HTERT RPE-1 (cell line): ENCODE data around the gene AK1.
"Not testable (repeated sequence)": the region's sequence is repeated elsewhere in the genome, so short reads cannot be mapped to it uniquely, and the experiment has no call there.

ENCODE experiments used
- in situ Hi-C: fragments of 300-500 bp; cut with MboI; formaldehyde crosslinking; loops from 4 replicates; pipeline ENCODE4 v1.14.3; 2020; ENCODE audit warnings: low sequenced_read_pairs

AK1 gene

DNA sequence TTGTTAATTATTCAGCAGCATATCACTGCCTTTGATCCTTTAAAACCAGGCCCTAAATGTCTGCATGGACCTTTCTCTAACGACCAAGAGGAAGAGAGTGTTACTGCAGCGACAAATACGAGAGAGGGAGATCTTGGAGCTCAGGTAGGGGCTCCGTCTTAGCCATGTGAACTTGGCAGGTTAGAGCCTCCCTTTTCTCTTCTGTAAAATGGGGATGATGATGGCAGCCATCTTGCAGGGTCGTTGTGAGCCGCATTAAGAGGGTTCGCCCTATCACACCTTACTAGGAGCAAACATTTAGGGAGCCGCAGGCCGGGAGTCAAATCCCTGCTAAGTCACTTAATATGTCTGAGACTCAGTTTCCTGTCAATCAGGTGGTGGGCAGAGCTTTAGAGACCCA lies 24.6 kb downstream of the AK1 start:
- in situ Hi-C loops = no loop called here

DNA sequence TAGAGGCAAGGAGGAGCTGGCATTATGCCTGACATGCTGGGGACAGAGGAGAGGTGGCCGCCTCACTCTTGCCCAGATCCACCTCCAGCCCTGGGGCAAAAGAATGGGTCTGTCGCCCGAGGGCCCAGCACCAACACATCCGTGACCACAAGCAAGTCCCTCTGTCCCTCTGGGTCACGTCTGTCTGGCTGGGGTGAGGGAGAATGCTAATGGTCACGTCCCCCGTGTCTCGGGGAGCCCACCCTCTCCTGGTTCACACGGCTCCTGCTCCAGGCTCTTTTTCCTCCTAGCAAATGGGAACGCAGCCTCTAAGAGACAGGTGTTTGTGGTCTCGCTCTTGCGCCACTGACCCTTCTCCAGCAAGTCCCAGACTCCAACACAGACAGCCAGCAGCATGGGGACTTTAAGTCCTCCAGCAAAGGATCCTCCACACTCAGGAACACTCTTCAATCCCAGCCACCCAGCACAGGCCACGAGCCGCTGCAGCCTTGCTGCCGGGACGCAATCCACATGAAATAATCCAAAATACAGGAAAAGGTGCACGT lies 27.1 kb downstream of the AK1 start:
- in situ Hi-C loops = no loop called here

DNA sequence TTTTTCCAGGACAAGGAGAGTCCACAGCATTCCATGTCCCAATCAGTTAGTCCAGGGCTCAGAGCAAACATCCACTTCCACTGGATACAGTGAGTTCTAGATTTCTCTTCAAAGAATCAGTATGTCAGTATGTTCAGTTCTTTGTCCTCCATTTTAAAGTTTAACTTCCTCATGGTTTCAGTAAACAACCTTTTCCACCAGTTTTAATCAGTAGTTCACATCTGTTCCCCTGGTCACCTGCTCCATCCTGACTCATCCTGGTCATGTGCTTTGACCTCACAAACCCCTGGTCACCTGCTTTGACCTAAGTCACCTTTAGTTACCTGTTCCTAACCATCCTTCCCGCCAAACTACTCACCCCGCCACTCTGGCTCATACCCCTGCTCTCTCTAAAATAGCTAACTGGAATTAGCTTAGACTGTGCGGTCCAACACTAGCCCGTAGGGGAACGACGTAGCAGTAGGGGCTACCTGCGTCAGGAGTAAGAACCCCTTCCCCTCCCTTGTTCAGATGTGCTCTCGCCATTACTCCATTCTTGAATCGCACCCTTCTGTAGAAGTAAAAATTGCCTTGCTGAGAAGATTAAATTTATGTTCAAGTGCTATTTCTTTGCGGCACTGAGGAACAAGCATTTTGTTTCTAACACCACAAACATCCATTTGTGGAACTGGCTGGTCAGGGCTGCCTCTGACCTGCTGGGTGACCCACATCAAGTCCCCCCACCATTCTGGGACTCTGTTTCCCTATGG lies 28.5 kb downstream of the AK1 start:
- in situ Hi-C loops = no loop called here

DNA sequence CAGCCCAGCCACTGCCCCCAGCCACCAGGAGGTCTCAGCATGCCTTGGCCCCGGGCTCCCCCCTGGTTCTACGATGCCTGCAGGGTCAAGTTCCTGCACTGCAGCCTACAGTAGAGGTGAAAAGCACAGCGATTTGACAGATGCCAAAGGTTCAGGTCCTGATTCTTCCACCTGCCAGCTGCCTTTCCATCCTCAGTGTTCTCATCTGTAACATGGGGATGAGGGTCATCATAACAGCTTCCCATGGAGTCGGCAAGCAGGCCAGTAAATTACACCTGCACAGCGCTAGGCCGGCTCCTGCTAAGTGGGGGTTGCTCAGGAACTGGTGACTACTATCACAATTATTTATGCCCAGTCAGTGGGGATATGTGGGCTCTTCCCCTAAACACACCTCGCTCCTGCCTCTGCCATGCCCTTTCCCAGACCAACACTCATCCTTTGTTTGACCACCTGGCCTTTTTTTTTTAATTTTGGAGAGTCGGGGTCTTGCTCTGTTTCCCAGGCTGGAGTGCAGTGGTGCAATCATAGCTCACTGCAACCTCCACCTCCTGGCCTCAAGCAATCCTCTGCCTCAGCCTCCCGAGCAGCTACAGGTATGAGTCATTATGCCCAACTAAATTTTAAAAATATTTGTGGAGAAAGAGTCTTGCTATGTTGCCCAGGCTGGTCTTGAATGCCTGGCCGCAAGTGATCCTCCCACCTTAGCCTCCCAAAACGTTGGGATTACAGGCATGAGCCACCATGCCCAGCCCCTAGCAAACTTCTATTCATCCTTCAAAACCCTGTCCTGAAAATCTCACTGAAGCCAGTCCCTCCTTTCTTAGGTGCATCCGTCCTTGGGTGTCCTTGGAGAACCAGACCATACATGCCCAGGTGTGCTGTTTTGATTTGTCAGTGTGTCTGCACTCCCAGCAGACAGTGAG lies 29.4 kb downstream of the AK1 start:
- in situ Hi-C loops = no loop called here

DNA sequence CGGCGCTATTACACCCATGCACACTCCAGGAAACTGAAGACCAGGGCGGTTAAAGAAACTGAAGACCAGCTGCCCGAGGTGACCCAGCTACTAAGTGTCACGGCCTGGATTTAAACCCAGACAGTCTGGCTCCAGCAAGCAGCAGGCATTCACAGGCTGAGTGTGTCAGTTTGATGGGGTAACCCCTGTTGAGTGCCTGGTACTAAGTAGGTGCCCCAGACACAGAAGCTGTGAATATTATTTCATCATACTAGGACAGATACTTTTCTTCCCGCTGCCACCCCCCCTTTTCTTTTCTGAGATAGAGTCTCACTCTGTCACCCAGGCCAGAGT lies 30.3 kb downstream of the AK1 start:
- in situ Hi-C loops = no loop called here

DNA sequence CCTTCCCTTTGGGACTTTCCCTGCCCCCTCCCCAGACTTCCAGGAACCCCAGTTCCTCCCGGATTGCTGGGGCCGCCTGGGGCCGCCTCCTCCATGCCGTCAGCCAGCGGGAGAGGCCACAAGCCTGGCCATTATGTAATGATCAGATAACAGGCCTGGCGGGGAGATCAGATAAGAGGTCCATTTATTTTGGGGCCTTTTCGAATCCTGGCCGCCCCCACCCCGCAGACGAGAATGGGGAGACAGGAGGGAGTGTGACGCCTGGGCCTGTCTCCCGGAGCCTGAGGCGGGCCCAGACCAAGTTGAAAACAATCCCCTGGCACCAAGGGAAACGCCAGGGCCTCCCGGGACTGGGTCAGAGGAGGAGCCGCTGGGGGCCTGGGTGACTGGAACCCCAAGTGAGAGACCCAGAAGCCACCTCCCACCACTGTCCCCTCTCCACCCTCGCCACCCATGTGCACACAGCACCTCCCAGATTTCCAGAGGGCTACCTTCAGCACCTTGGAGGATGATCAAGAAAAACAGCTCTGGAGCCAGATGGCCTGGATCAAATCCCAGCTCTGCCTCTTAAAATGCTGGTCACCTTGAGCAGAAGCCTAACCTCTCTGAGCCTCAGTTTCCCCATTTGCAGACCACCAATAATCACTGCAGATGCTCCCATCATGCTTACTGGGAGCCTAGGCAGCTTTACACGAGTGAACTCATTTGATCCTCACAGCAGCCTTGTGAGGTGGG lies 30.9 kb downstream of the AK1 start:
- in situ Hi-C loops = no loop called here

DNA sequence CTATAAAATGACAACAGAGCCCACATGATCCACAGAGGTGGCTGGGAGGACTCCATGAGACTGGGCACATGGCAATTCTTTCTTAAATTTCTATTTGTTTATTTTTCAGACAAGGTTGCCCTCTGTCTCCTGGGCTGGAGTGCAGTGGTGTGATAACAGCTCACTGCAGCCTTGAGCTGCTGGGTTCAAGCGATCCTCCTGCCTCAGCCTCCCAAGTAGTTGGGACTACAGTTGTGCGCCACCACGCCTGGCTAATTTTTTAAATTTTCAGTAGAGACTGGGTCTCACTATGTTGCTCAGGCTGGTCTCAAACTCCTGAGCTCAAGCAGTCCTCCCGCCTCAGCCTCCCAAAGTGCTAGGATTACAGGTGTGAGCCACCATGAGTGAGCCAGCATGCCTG lies 31.9 kb downstream of the AK1 start:
- in situ Hi-C loops = not testable (repeated sequence)

DNA sequence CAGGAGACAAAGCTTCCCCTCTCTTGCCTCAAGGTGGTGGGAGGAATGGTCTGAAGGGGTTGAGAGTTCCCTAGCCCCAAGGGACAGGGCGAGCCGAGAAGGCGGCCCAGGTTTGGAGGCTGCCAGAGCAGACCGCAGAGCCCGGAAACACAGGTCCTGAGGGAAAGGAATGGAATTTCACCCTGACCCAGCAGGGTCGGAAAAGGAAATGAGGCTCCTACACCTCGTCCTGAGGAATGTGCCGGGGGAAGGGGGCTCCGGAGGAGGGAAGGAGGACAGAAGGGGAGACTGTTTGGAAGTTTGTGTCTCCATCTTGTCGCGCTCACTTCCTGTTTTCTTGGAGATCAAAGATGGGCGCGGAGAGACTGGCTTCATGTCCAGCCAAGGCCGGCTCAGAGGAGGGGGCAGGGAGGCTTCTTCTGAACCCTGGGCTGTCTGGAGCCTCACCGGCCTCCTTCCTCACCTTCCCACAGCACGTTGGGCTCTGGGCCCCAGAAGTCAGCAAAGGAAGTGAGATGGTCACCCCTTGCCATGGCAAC lies 32.6 kb downstream of the AK1 start:
- in situ Hi-C loops = no loop called here

GRCh38 chr9:127841087-127841835 lies 36.2 kb downstream of the AK1 start:
- in situ Hi-C loops = no loop called here

- in situ Hi-C loops = no loop called here
Measured at GRCh38 chr9:127838375-127839078, 38.9 kb downstream of the AK1 start.

DNA sequence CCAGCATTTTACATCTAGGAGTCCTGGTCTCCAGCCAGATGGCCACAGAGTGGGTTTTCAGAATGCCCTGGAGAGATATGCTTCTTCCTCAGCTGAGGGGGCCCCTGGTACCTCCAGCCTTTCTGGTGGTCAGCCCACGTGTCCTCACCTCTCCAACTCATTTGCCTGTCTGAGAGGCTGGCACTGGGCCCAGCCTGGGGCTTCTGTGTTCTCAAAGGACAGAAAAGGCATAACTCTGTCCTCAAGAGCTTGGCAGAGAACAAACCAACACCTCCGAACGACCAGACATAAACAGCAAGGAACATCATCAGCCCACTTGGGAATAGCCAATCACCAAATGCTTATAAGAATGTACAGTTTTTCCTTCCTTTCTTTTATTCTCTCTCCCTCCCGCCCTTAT lies 40.1 kb downstream of the AK1 start:
- in situ Hi-C loops = no loop called here

DNA sequence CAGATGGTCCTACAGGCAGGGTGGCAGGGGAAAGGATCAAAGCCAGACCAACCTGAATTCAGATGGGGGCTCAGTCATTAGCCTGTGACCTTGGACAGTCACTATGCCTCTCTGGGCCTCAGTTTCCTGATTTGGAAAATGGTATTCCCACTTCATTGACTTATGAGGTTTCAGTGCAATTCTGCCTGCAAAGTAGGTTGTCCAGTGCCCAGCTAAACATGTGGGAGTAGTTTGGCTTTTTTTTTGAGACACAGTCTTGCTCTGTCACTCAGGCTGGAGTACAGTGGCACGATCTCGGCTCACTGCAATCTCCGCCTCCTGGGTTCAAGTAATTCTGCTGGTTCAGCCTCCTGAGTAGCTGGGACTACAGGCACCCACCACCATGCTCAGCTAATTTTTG lies 40.9 kb downstream of the AK1 start:
- in situ Hi-C loops = not testable (repeated sequence)

- in situ Hi-C loops = no loop called here
Measured at GRCh38 chr9:127835991-127836516, 41.4 kb downstream of the AK1 start.

DNA sequence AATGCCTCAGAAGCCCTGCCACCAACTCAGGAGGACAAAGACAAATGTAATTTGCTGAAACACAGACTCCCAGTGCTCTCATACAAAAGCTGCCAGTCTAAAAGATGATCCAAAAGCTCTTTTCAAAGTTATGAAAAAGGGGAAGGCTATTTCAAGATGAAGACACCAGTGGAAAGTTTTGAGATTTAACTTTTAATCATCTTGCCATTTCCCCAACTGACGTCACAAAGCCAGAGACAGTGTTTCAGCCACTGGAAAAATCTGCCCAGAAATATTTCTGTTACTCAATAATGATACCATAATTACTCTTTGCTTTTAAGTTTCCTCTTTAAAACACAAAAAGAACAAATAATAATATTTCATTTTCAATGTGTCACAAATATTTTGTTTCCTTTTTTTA lies 43.9 kb downstream of the AK1 start:
- in situ Hi-C loops = no loop called here

DNA sequence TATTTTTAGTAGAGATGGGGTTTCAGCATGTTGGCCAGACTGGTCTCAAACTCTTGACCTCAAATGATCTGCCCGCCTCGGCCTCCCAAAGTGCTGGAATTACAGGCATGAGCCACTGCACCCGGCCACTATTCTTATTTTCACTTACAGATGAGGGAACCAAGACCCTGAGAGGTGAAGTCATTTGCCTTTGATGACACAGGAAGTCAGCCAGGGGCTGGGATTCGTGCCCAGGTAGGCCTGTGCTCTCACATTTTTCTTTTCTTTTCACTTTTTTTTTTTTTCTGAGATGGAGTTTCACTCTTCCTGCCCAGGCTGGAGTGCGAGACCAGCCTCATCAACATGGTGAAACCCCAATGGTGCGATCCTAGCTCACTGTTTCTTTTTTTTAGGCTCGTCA lies 45.2 kb downstream of the AK1 start:
- in situ Hi-C loops = no loop called here

DNA sequence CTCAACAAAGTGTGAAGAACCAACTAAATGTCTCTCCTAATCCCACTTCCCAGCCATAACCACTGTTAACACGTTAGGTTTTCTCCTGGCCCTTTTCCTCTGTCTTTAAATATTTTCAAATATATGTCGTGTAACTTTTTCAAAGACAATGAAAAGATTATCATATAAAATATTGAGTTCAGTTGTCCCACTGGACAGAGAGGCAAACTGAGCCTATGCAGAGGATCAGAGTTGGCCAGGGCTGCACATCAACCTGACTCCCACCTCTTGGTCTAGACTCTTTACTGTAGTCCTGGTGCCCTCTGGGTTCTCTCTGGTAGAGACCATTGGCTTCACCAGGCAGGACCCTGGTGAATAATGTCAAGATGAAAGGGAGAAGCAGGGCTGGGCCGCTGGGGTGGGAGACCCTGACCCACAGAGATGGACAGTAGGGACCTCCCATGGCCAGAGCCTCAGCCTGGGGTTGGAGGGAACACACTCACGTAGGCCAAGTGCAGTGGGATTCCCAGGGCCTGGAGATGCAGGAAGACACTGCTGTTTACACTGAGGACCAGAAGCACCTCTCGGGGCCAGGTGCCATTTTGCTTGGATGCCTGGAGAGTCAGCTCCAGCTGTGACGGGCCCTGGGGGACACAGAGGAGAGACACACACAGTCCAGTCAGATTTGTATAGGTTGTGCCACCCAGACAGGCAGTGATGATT lies 48.1 kb downstream of the AK1 start:
- in situ Hi-C loops = no loop called here

DNA sequence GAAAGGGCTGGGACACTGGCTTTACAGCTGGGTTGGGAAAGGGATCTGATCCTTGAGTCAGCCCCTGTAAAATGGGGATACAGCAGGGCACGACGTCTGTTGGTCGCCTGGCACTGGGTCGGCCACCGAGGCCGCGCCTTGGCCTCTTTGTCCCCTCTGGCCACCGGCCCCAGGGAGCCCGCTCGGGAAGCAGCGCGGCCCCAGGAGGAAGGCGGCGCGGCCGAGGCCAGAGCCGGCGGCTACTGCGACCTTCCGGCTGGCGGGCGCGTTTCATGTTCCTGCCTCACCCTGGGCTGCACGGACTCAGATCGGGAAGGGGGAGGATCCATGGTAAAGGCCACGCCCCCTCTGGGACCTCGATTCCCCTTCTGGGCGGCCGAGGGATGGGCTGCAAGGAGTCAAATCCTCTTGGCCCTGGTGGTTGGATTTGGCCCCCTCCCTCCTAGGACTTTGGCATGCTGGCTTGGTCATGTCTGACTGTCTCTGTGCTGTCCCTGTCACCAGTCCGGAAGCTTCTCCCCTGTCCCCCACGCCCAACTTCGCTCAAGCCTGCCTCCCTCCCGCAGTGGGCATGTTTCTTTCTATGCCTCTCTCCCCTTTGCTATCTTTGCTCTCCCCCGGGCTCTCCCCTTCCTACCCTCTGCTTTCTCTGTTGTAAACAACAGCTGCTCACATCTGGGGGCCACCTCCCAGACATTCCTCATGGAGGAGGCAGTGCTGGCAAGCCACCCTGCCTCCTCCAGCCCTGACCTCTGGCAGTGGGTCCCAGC lies 49.0 kb downstream of the AK1 start:
- in situ Hi-C loops = no loop called here

- in situ Hi-C loops = no loop called here
Measured at GRCh38 chr9:127826253-127826913, 51.1 kb downstream of the AK1 start.
